PC-3 (cell line): ENCODE data around the gene EWSR1.

Experiments
- EZH2 ChIP-seq: fragments of 300-600 bp; sonication (generic); IDR thresholded peaks from one replicate; pipeline ENCODE4 v1.6.1; 2017; ENCODE audit warnings: antibody characterized with exemption, mild to moderate bottlenecking, low read length; ENCODE audit not compliant: unreplicated experiment
- EZH2phosphoT487 ChIP-seq: fragments of 300-600 bp; sonication (generic); IDR thresholded peaks from 2 replicates; pipeline ENCODE4 v1.6.1; 2018; ENCODE audit warnings: mild to moderate bottlenecking, antibody characterized with exemption, low read length, borderline replicate concordance
- TF ChIP-seq, protein P1 (sequence below): fragments of 300-600 bp; sonication (generic); conservative IDR thresholded peaks from 2 replicates; pipeline ENCODE4 v1.5.1; 2017; ENCODE audit warnings: antibody characterized with exemption, low read depth, mild to moderate bottlenecking, low read length

- TF ChIP-seq, protein P1, sequence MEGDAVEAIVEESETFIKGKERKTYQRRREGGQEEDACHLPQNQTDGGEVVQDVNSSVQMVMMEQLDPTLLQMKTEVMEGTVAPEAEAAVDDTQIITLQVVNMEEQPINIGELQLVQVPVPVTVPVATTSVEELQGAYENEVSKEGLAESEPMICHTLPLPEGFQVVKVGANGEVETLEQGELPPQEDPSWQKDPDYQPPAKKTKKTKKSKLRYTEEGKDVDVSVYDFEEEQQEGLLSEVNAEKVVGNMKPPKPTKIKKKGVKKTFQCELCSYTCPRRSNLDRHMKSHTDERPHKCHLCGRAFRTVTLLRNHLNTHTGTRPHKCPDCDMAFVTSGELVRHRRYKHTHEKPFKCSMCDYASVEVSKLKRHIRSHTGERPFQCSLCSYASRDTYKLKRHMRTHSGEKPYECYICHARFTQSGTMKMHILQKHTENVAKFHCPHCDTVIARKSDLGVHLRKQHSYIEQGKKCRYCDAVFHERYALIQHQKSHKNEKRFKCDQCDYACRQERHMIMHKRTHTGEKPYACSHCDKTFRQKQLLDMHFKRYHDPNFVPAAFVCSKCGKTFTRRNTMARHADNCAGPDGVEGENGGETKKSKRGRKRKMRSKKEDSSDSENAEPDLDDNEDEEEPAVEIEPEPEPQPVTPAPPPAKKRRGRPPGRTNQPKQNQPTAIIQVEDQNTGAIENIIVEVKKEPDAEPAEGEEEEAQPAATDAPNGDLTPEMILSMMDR, result peak; percentile 49; the same call in 1 of the 2 replicates
- no peak for TF ChIP-seq EZH2
- TF ChIP-seq EZH2phosphoT487, result no peak
Measured at GRCh38 chr22:29306175-29306834, 38.2 kb downstream of the EWSR1 start, which contains the start of gene GAS2L1.
